HT-29 (cell line): ENCODE data around the gene KPRP. TPM values are rescaled to one million over a fixed set of nuclear protein-coding genes. Genes with fewer than 3 reads are reported as not detected.
A peak's percentile ranks its signal among the peaks of the same experiment; 100 is the strongest.

Experiments used
- DNase-seq: peaks from one replicate; pipeline ENCODE4 v3.0.0-alpha.2; 2015; ENCODE audit warnings: low spot score
- total RNA-seq: library from RNA; depleted of rRNA; stranded (reverse); fragments of >200 nt; shearing (Covaris generic); gene quantifications from 2 replicates; pipeline ENCODE4 v1.2.3, GENCODE V29; 2014; rRNA removed

The KPRP gene
- total RNA-seq, 1 experiment from 2014 or later = not detected

DNA sequence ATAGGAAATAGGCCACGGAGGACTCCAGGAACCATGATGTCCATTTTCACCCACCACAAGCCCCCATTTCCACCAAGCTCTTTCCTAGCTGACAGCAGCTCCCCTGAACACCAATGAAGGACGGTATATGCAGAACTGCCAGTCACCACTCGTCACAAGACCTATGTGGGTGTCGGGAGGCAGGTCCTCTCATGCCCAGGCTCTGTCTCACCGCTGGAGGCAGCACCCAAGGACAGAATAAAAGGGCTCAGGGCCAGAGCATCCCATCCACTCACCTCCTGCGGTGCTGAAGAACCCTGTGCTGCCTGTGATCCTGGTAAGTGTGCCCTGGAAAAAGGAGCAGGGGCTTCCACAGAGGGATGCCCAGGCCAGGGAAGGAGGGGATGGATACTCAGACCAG, 17.1 kb downstream of the KPRP start, which contains the start of gene LCE1F:
LCE1F (plus strand) TSS at position 266 of the 400 bp plus-strand sequence. CDS start 1,232 bp downstream, outside the sequence.
- DNase-seq = no peak

DNA sequence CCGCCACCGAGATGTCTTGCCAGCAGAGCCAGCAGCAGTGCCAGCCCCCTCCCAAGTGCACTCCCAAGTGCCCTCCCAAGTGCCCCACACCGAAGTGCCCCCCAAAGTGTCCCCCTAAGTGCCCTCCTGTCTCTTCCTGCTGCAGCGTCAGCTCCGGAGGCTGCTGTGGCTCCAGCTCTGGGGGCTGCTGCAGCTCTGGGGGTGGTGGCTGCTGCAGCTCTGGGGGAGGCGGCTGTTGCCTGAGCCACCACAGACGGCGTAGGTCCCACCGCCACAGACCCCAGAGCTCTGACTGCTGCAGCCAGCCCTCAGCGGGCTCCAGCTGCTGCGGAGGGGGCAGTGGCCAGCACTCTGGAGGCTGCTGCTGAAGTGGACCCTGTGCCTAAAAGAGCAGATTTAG, 18.5 kb downstream of the KPRP start:
- no peak for DNase-seq

DNA sequence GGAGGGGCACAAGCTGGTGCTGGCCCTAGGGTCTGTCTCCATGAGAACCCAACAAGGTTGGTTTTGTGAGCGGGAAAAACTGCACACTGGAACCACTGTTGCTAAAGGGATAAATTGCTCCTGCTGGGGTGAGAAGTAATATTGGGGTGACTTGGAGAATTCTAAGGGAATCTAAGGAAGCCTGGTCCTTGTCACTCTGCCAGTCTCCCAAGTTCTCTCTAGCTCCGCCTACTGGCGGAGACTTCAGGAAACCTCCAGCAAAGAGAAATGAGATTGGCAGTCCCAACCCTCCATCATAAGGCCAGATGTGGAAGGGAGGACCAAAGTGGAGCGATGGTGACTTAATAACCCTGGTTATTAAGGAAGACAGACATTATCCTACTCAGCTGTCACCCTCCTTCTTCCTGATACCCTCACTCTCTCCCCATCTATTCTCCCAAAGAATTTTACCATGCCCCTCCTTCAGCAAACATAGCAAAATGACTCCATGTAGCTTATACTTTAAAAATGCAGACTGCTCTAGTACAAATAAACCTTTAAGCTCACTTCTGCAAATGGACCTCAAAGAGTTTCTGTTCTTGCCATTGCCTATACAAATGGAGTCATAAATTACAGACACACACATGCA, 19.8 kb downstream of the KPRP start:
- DNase-seq = peak; percentile 79

- DNase-seq = no peak
Measured at GRCh38 chr1:152783095-152783494, 25.3 kb downstream of the KPRP start.

DNA sequence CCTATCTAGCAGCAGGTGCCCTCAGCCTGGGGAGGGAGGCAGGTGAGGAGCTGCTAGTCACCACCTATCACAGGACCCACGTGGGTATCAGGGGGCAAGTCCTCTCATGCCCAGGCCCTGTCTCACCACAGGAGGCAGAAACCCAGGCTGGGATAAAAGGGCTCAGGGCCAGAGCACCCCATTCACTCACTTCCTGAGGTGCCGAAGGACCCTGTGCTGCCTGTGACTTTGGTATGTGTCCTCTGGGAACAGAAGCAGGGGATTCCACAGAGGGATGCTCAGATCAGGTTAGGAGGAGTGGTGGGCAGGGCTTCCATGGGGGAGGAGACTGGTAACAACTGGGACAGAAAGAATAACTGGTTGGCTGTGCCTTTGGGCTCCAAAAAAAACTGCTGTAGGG, 28.3 kb downstream of the KPRP start, which contains the start of gene LCE1E:
LCE1E (plus strand) TSS at position 181 of the 400 bp plus-strand sequence. CDS start 1,043 bp downstream, outside the sequence.
- DNase-seq = peak; percentile 46

- no peak for DNase-seq
Measured at GRCh38 chr1:152795686-152796085, 37.9 kb downstream of the KPRP start.

GRCh38 chr1:152796421-152796820, 38.6 kb downstream of the KPRP start, which contains the start of gene LCE1D:
TSS of gene LCE1D (plus strand) at chr1:152796721. CDS start at chr1:152797795, 1,074 bp downstream.
- no peak for DNase-seq

- DNase-seq = no peak
Measured at GRCh38 chr1:152801333-152801732, 43.5 kb downstream of the KPRP start.

DNA sequence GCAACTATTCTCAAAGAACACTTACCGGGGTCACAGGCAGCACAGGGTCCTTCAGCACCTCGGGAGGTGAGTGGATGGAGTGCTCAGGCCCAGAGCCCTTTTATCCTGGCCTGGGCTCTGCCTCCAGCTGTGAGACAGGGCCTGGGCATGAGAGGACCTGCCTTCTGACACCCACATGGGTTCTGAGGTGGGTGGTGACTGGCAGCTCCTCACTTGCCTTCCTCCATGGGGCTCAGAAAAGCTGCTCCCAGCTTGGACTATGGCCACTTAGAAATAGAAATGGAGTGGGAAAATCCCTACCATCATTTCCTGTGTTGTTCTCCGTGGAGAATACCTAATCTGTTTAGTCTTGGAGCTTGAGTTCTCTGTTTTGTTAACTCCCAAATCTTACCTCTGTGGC, 48.8 kb downstream of the KPRP start, which contains the start of gene LCE1C:
LCE1C (minus strand) TSS at position 76 of the 400 bp plus-strand sequence. CDS start 1,173 bp downstream, outside the sequence.
- no peak for DNase-seq

- no peak for DNase-seq
Measured at GRCh38 chr1:152811050-152811449, 53.2 kb downstream of the KPRP start.

Other genes with a start within 250 kb of the KPRP start
- gene LCE5A, start 247.2 kb upstream of the KPRP start, total RNA-seq = not detected in 2 replicates
- gene CRCT1, start 243.5 kb upstream of the KPRP start, total RNA-seq = 0.15 TPM in 1 of 2 replicates, not detected in the other
- not detected in 2 replicates for gene LCE3E, start 191.2 kb upstream of the KPRP start, total RNA-seq
- not detected in 2 replicates for gene LCE3D, start 177.5 kb upstream of the KPRP start, total RNA-seq
- gene LCE3C, start 157.8 kb upstream of the KPRP start, total RNA-seq = not detected in 2 replicates
- gene LCE3B, start 144.2 kb upstream of the KPRP start, total RNA-seq = not detected in 2 replicates
- not detected in 2 replicates for gene LCE3A, start 134.9 kb upstream of the KPRP start, total RNA-seq
- gene LCE2D, start 94.6 kb upstream of the KPRP start, total RNA-seq = not detected in 2 replicates
- gene LCE2C, start 82.7 kb upstream of the KPRP start, total RNA-seq = not detected in 2 replicates
- not detected in 2 replicates for gene LCE2B, start 71.9 kb upstream of the KPRP start, total RNA-seq
- gene LCE2A, start 59.7 kb upstream of the KPRP start, total RNA-seq = not detected in 2 replicates
- gene LCE4A, start 49.9 kb upstream of the KPRP start, total RNA-seq = not detected in 2 replicates
- gene LCE1F, start 17.1 kb downstream of the KPRP start, total RNA-seq = not detected in 2 replicates
- 3.0 and 5.2 TPM in 2 replicates for gene LCE1E, start 28.2 kb downstream of the KPRP start, total RNA-seq
- not detected in 2 replicates for gene LCE1D, start 38.7 kb downstream of the KPRP start, total RNA-seq
- not detected in 2 replicates for gene LCE1C, start 48.6 kb downstream of the KPRP start, total RNA-seq
- gene LCE1B, start 53.9 kb downstream of the KPRP start, total RNA-seq = not detected in 2 replicates
- not detected in 2 replicates for gene LCE1A, start 69.4 kb downstream of the KPRP start, total RNA-seq
- gene LCE6A, start 84.8 kb downstream of the KPRP start, total RNA-seq = not detected in 2 replicates
- gene LCE7A, start 102.0 kb downstream of the KPRP start, total RNA-seq = not detected in 2 replicates
- not detected in 2 replicates for gene SMCP, start 120.3 kb downstream of the KPRP start, total RNA-seq
- 2.0 and 2.2 TPM in 2 replicates for gene IVL, start 150.5 kb downstream of the KPRP start, total RNA-seq
- gene SPRR5, start 189.2 kb downstream of the KPRP start, total RNA-seq = not detected in 2 replicates
- gene SPRR4, start 212.6 kb downstream of the KPRP start, total RNA-seq = not detected in 2 replicates
- gene SPRR1A, start 226.1 kb downstream of the KPRP start, total RNA-seq = not detected in 2 replicates
- gene SPRR3, start 243.7 kb downstream of the KPRP start, total RNA-seq = 0.10 and 0.20 TPM in 2 replicates